PC-9 (cell line): ENCODE results near the gene FCN1. TPM values are rescaled to one million over a fixed set of nuclear protein-coding genes. Genes with fewer than 3 reads are reported as not detected.

Experiments used
- BruUV-seq: library from RNA; stranded (reverse); fragments of 400-500 nt; replicated peaks from 2 replicates; lab custom pipeline; 2021; lab: Mats Ljungman, UMichigan
- CTCF ChIA-PET: fragments of 300-600 bp; sonication (Branson Sonifier 250); formaldehyde crosslinking; loops from one replicate; lab custom pipeline; 2022; ENCODE audit warnings: antibody characterized with exemption; lab: Charles Lee
- POLR2A ChIA-PET: fragments of 300-600 bp; sonication (Branson Sonifier 250); formaldehyde crosslinking; loops from one replicate; lab custom pipeline; 2022; ENCODE audit warnings: antibody characterized with exemption; ENCODE audit not compliant: unreplicated experiment; lab: Charles Lee
- DNase-seq, 2 experiments: peaks; one replicate each; pipeline versions ENCODE4 v3.0.0 to v3.0.0-alpha.2; 2015 to 2022; ENCODE audit warnings: mixed read lengths in 1 of 2
- H2AFZ ChIP-seq: fragments of 200-600 bp; sonication (generic); 2 replicates; pipeline ENCODE4 v1.8.1; 2017; ENCODE audit warnings: antibody characterized with exemption
- H3F3A ChIP-seq: fragments of 200-600 bp; sonication (generic); 2 replicates; pipeline ENCODE4 v1.8.1; 2017; ENCODE audit warnings: antibody characterized with exemption, mild to moderate bottlenecking, low read depth; ENCODE audit not compliant: insufficient read depth
- H3K27ac ChIP-seq: fragments of 200-600 bp; sonication (generic); 2 replicates; pipeline ENCODE4 v1.6.1; 2016; ENCODE audit warnings: mixed run types
- H3K27me3 ChIP-seq: fragments of 200-600 bp; sonication (generic); 2 replicates; pipeline ENCODE4 v1.6.1; 2016; ENCODE audit warnings: low read depth, mixed run types; ENCODE audit not compliant: insufficient read depth
- H3K36me3 ChIP-seq: fragments of 200-600 bp; sonication (generic); 2 replicates; pipeline ENCODE4 v1.6.1; 2016; ENCODE audit warnings: low read depth, mixed run types
- H3K4me1 ChIP-seq: fragments of 200-600 bp; sonication (generic); replicated peaks from 2 replicates; pipeline ENCODE4 v1.6.1; 2016; ENCODE audit warnings: mixed run types; ENCODE audit not compliant: insufficient read depth
- H3K4me2 ChIP-seq: fragments of 200-600 bp; sonication (generic); 2 replicates; pipeline ENCODE4 v1.6.1; 2017; ENCODE audit warnings: mixed run types
- H3K4me3 ChIP-seq: fragments of 200-600 bp; sonication (generic); 2 replicates; pipeline ENCODE4 v1.6.1; 2016; ENCODE audit warnings: mixed run types
- H3K79me2 ChIP-seq: fragments of 200-600 bp; sonication (generic); 2 replicates; pipeline ENCODE4 v1.6.1; 2017; ENCODE audit warnings: low read depth, mixed run types
- H3K9me2 ChIP-seq: fragments of 200-600 bp; sonication (generic); 2 replicates; pipeline ENCODE4 v1.8.1; 2017; ENCODE audit warnings: mild to moderate bottlenecking; ENCODE audit not compliant: insufficient read depth
- H3K9me3 ChIP-seq: fragments of 200-600 bp; sonication (generic); 2 replicates; pipeline ENCODE4 v1.8.1; 2016; ENCODE audit warnings: low read depth; ENCODE audit not compliant: insufficient read depth
- H4K20me1 ChIP-seq: fragments of 200-600 bp; sonication (generic); 2 replicates; pipeline ENCODE4 v1.8.1; 2017; ENCODE audit not compliant: insufficient read depth
- CTCF ChIP-seq: fragments of 200-600 bp; sonication (generic); conservative IDR thresholded peaks from 2 replicates; pipeline ENCODE4 v1.6.1; 2017; ENCODE audit warnings: mixed run types, antibody characterized with exemption, mild to moderate bottlenecking, moderate library complexity
- EZH2 ChIP-seq: fragments of 200-600 bp; sonication (generic); IDR thresholded peaks from 2 replicates; pipeline ENCODE4 v1.8.0; 2017; ENCODE audit warnings: antibody characterized with exemption, low read depth
- intact Hi-C: fragments of 100-400 bp; cut with micrococcal nuclease; formaldehyde crosslinking; loops from one replicate; pipeline ENCODE4 v1.10.0; 2022; ENCODE audit not compliant: unreplicated experiment
- total RNA-seq: library from RNA; stranded (reverse); gene quantifications from 2 replicates; pipeline ENCODE4 v1.2.3, GENCODE V29; 2021

The FCN1 gene
- total RNA-seq, 1 experiment from 2014 or later, result not detected

GRCh38 chr9:134885001-134885678 is 32.6 kb downstream of the FCN1 start:
- no peaks in the 10 kb centered on the region for H3K4me1 ChIP-seq
- BruUV-seq, result no TSS peak
- TF ChIP-seq CTCF, result no peak
- TF ChIP-seq EZH2, result no peak
- H3F3A ChIP-seq, result no peaks in the 10 kb centered on the region
- no peaks in the 10 kb centered on the region; the same call in 1 of the 2 replicates for H4K20me1 ChIP-seq
- no peak for DNase-seq
- intact Hi-C loops, result no loop called here
- H3K36me3 ChIP-seq, result no peaks in the 10 kb centered on the region
- H2AFZ ChIP-seq, result no peak overlapping the region
- ChIA-PET CTCF (no interaction called here), POLR2A (no interaction called here)
- no peaks in the 10 kb centered on the region for H3K79me2 ChIP-seq
- H3K9me2 ChIP-seq, result no peaks in the 10 kb centered on the region
- no peak overlapping the region for H3K4me2 ChIP-seq
- H3K4me3 ChIP-seq, result no peak overlapping the region
- H3K9me3 ChIP-seq, result no peaks in the 10 kb centered on the region
- no peak overlapping the region for H3K27ac ChIP-seq
- peaks cover 96% of the 10 kb centered on the region for H3K27me3 ChIP-seq

- TF ChIP-seq CTCF (no peak), EZH2 (no peak)
- ChIA-PET POLR2A (no interaction called here), CTCF (no interaction called here)
- Histone ChIP-seq H3F3A (no peaks in the 10 kb centered on the region), H3K4me2 (no peak overlapping the region), H3K27ac (no peak overlapping the region), H3K9me2 (no peaks in the 10 kb centered on the region), H4K20me1 (no peaks in the 10 kb centered on the region; the same call in 1 of the 2 replicates), H3K27me3 (peaks cover 96% of the 10 kb centered on the region), H3K36me3 (no peaks in the 10 kb centered on the region), H3K4me1 (no peaks in the 10 kb centered on the region), H3K79me2 (no peaks in the 10 kb centered on the region), H3K9me3 (no peaks in the 10 kb centered on the region), H3K4me3 (no peak overlapping the region), H2AFZ (no peak overlapping the region)
- DNase-seq, result no peak
- intact Hi-C loops, result no loop called here
- no TSS peak for BruUV-seq
These were observed 33.2 kb downstream of the FCN1 start for GRCh38 chr9:134884492-134884891.

- Histone ChIP-seq H3K27me3 (peaks cover 96% of the 10 kb centered on the region), H3K9me2 (no peaks in the 10 kb centered on the region), H3K4me2 (no peak overlapping the region), H3K79me2 (no peaks in the 10 kb centered on the region), H4K20me1 (no peaks in the 10 kb centered on the region; the same call in 1 of the 2 replicates), H3K36me3 (no peaks in the 10 kb centered on the region), H3K4me1 (no peaks in the 10 kb centered on the region), H2AFZ (no peak overlapping the region), H3K27ac (no peak overlapping the region), H3K9me3 (no peaks in the 10 kb centered on the region), H3F3A (no peaks in the 10 kb centered on the region), H3K4me3 (no peak overlapping the region)
- no TSS peak for BruUV-seq
- CTCF ChIA-PET, result no interaction called here
- POLR2A ChIA-PET, result no interaction called here
- DNase-seq, result no peak
- intact Hi-C loops, result no loop called here
- TF ChIP-seq CTCF (no peak), EZH2 (no peak)
These were observed 34.5 kb downstream of the FCN1 start for GRCh38 chr9:134883040-134883782.
